Lower leg skin (tissue), 4 donors: Measurements from ENCODE around the gene CPTP. TPM values are rescaled to one million over a fixed set of nuclear protein-coding genes. Genes with fewer than 3 reads are reported as not detected.
"Not testable (repeated sequence)": the region's sequence is repeated elsewhere in the genome, so short reads cannot be mapped to it uniquely, and the experiment has no call there.

Experiments used
- DNase-seq, 2 donors: peaks; one replicate each; pipeline ENCODE4 v3.0.0-alpha.2; 2019; ENCODE audit warnings: low spot score in 2 of 2
- H3K4me3 ChIP-seq: fragments of 200-600 bp; sonication (generic); 2 replicates; pipeline ENCODE4 v1.5.1; 2017; ENCODE audit warnings: mild to moderate bottlenecking, low read depth; ENCODE audit not compliant: poor library complexity, severe bottlenecking
- CTCF ChIP-seq, 3 donors: fragments of 450-650 bp; IDR thresholded peaks; one replicate each; pipeline ENCODE4 v1.5.1; 2016; ENCODE audit warnings: antibody characterized with exemption in 3 of 3, mild to moderate bottlenecking in 3 of 3, moderate library complexity in 2 of 3
- POLR2A ChIP-seq, 2 donors: fragments of 450-650 bp; IDR thresholded peaks; one replicate each; pipeline ENCODE4 v1.6.1; 2016 to 2017; ENCODE audit warnings: antibody characterized with exemption in 2 of 2, mild to moderate bottlenecking in 1 of 2, moderate library complexity in 1 of 2
- WGBS, 2 donors: methylation state at CpG; one replicate each; pipeline ENCODE4 v1.1.5; 2018; 5-methylcytosine and 5-hydroxymethylcytosine counted together
- intact Hi-C: fragments of 100-400 bp; cut with DNase I; formaldehyde crosslinking; loops from one replicate; pipeline ENCODE4 v1.15.0; 2023; ENCODE audit warnings: low total_unique reads
- total RNA-seq, 4 donors: library from RNA; depleted of rRNA; stranded (reverse); fragments of >200 nt; gene quantifications; one replicate each; pipeline ENCODE4 v1.1.0, GENCODE V29; 2016

The CPTP gene
- total RNA-seq, 4 donors from 2014 or later, result 51.0 to 62.9 (median 57.4) TPM

- 88 to 95% methylated on average over 6 to 8 of the region's 15 CpGs for WGBS, 2 donors
- H3K4me3 ChIP-seq, result no peak overlapping the region
- TF ChIP-seq CTCF (IDR thresholded peaks at IDR 0.05), result no peak
- no peak for TF ChIP-seq POLR2A (IDR thresholded peaks at IDR 0.05)
- DNase-seq, result no peak
- intact Hi-C loops, result no loop called here
These were observed 10.4 kb upstream of the CPTP start for GRCh38 chr1:1314237-1314586.

GRCh38 chr1:1314678-1315335 lies 9.8 kb upstream of the CPTP start:
- intact Hi-C loops, result no loop called here
- WGBS, 2 donors, result 86 to 88% methylated on average over 19 to 23 of the region's 23 CpGs
- no peak overlapping the region for H3K4me3 ChIP-seq
- no peak for TF ChIP-seq POLR2A (IDR thresholded peaks at IDR 0.05)
- TF ChIP-seq CTCF (IDR thresholded peaks at IDR 0.05), result no peak
- DNase-seq, result no peak

- TF ChIP-seq POLR2A (IDR thresholded peaks at IDR 0.05) (no peak), CTCF (IDR thresholded peaks at IDR 0.05) (no peak)
- DNase-seq, result no peak
- WGBS, 2 donors, result 57 to 73% methylated on average over 13 to 24 of the region's 26 CpGs
- no peak overlapping the region for H3K4me3 ChIP-seq
- intact Hi-C loops, result no loop called here
These were observed 9.1 kb upstream of the CPTP start for GRCh38 chr1:1315435-1315954.

- H3K4me3 ChIP-seq, DNase-seq, intact Hi-C loops: not testable (repeated sequence)
- WGBS, 2 donors, result 86 to 89% methylated on average over 8 of the region's 8 CpGs
These were observed 8.4 kb upstream of the CPTP start for GRCh38 chr1:1316199-1316598.

GRCh38 chr1:1317420-1317819 lies 7.2 kb upstream of the CPTP start:
- no peak for TF ChIP-seq POLR2A (IDR thresholded peaks at IDR 0.05)
- TF ChIP-seq CTCF (IDR thresholded peaks at IDR 0.05), result no peak
- WGBS, 2 donors, result 82 to 89% methylated on average over 6 of the region's 6 CpGs
- no peak for DNase-seq
- intact Hi-C loops, result no loop called here
- H3K4me3 ChIP-seq, result no peak overlapping the region

GRCh38 chr1:1318131-1318652 lies 6.4 kb upstream of the CPTP start:
- TF ChIP-seq POLR2A (IDR thresholded peaks at IDR 0.05), result no peak
- no peak for TF ChIP-seq CTCF (IDR thresholded peaks at IDR 0.05)
- intact Hi-C loops, result no loop called here
- WGBS, 2 donors, result 40 to 50% methylated on average over 9 of the region's 9 CpGs

More at GRCh38 chr1:1318131-1318652, 6.4 kb upstream of the CPTP start:
- peak; percentile 85 to 94 for DNase-seq
- no peak overlapping the region for H3K4me3 ChIP-seq
